Body of pancreas (tissue), 4 donors: ENCODE results near the gene MEF2B.

Experiments used
- CTCF ChIP-seq, 7 experiments: fragments of 450-650 bp in 4 of 7; fragments of 200-600 bp in 3 of 7; sonication (generic) in 3 of 7; IDR thresholded peaks; one replicate each; pipeline ENCODE4 v1.5.1; 2016 to 2019; ENCODE audit warnings: antibody characterized with exemption in 7 of 7
- POLR2A ChIP-seq, 3 donors: fragments of 450-650 bp; IDR thresholded peaks; one replicate each; pipeline ENCODE4 v1.6.1; 2016; ENCODE audit warnings: antibody characterized with exemption in 3 of 3, mild to moderate bottlenecking in 2 of 3

- no peak for TF ChIP-seq CTCF (IDR thresholded peaks at IDR 0.05)
- TF ChIP-seq POLR2A (IDR thresholded peaks at IDR 0.05), result no peak
These were observed 58.0 kb downstream of the MEF2B start for GRCh38 chr19:19111967-19112580.
